Natural killer cell (primary cell): ENCODE measurements around the gene PLA2G4A. TPM values are rescaled to one million over a fixed set of nuclear protein-coding genes. Genes with fewer than 3 reads are reported as not detected.
A peak's percentile ranks its signal among the peaks of the same experiment; 100 is the strongest.

ENCODE experiments used
- ATAC-seq, 3 donors: fragments of 150-1000 bp in 2 of 3; fragments of 200-7000 bp in 1 of 3; cut with Tn5 transposase; 1 replicate in 1 of 3; 2 replicates in 2 of 3; pipeline ENCODE4 v1.10.0; 2021; ENCODE audit warnings: mild to moderate bottlenecking in 2 of 3, moderate library complexity in 2 of 3
- DNase-seq, 2 donors: peaks; one replicate each; pipeline versions ENCODE4 v3.0.0 to v3.0.0-alpha.2; 2013 to 2021; ENCODE audit warnings: mixed read lengths in 1 of 2
- H3K27ac ChIP-seq: one replicate; pipeline ENCODE4 v1.5.1; 2013; ENCODE audit warnings: mild to moderate bottlenecking, low read length
- H3K27me3 ChIP-seq: one replicate; pipeline ENCODE4 v1.6.1; 2013; ENCODE audit warnings: low read length; ENCODE audit not compliant: control insufficient read depth, insufficient read depth
- H3K36me3 ChIP-seq: one replicate; pipeline ENCODE4 v1.6.1; 2013; ENCODE audit warnings: low read length; ENCODE audit not compliant: control insufficient read depth, insufficient read depth
- H3K4me1 ChIP-seq: one replicate; pipeline ENCODE4 v1.6.1; 2013; ENCODE audit warnings: low read length; ENCODE audit not compliant: control insufficient read depth, insufficient read depth
- H3K4me3 ChIP-seq: one replicate; pipeline ENCODE4 v1.5.1; 2013; ENCODE audit warnings: low read length
- H3K9me3 ChIP-seq: one replicate; pipeline ENCODE4 v1.6.1; 2013; ENCODE audit warnings: low read length; ENCODE audit not compliant: control insufficient read depth, insufficient read depth
- H3K27ac Mint-ChIP-seq, 2 donors: one replicate each; pipeline ENCODE4 v1.8.0; 2022; ENCODE audit warnings: mild to moderate bottlenecking in 2 of 2, mixed read lengths in 2 of 2, moderate library complexity in 1 of 2
- H3K27me3 Mint-ChIP-seq, 2 donors: one replicate each; pipeline ENCODE4 v1.8.0; 2022; ENCODE audit warnings: low read depth in 2 of 2, mixed read lengths in 2 of 2
- H3K36me3 Mint-ChIP-seq: one replicate; pipeline ENCODE4 v1.8.0; 2022; ENCODE audit warnings: mixed read lengths
- H3K4me1 Mint-ChIP-seq, 2 donors: one replicate each; pipeline ENCODE4 v1.8.0; 2022; ENCODE audit warnings: mixed read lengths in 2 of 2
- H3K4me3 Mint-ChIP-seq: one replicate; pipeline ENCODE4 v1.8.0; 2022; ENCODE audit warnings: mild to moderate bottlenecking, moderate library complexity, mixed read lengths
- H3K9me3 Mint-ChIP-seq, 2 donors: one replicate each; pipeline ENCODE4 v1.8.0; 2022; ENCODE audit warnings: mixed read lengths in 2 of 2
- CTCF ChIP-seq: fragments of 200-600 bp; IDR thresholded peaks from one replicate; pipeline ENCODE4 v1.8.0; 2022; ENCODE audit warnings: antibody characterized with exemption
- WGBS: methylation state at CpG from one replicate; pipeline ENCODE4 v1.1.7; 2013; ENCODE audit warnings: missing lambda C conversion rate; ENCODE audit not compliant: insufficient coverage; 5-methylcytosine and 5-hydroxymethylcytosine counted together
- intact Hi-C: fragments of 100-400 bp; cut with micrococcal nuclease; formaldehyde crosslinking; loops from one replicate; pipeline ENCODE4 v1.14.2; 2022
- total RNA-seq, 4 donors: library from RNA; stranded (reverse); fragments of 120-200 nt in 1 of 4; gene quantifications; one replicate each; pipeline versions ENCODE4 v1.2.3 to v1.2.4, GENCODE V29; 2013 to 2022

The PLA2G4A gene
- 1 to 10 TPM in 1 of 3 donors, under 1 TPM in 2; 0.33 to 1.3 (median 0.45) TPM for total RNA-seq
- 2.3 TPM for total RNA-seq (2013)

- ATAC-seq (peak; percentile 68 to 82 (median 76)), DNase-seq (peak in 1 of 2 donors; percentile 18)
- Mint-ChIP-seq H3K27me3 (peaks cover 7 to 16% of the 10 kb centered on the region in 2 donors), H3K9me3 (no peaks in the 10 kb centered on the region), H3K27ac (peak within 1 kb of the TSS; percentile 36 to 79), H3K4me3 (peak within 1 kb of the TSS; percentile 95), H3K4me1 (peaks cover 19% of the 10 kb centered on the region in 2 donors), H3K36me3 (no peaks in the 10 kb centered on the region)
- intact Hi-C loops: no loop called here
- Histone ChIP-seq H3K4me1 (peaks cover 2% of the 10 kb centered on the region), H3K27ac (no peak within 1 kb of the TSS), H3K4me3 (peak within 1 kb of the TSS; percentile 49), H3K9me3 (no peaks in the 10 kb centered on the region), H3K36me3 (no peaks in the 10 kb centered on the region), H3K27me3 (no peaks in the 10 kb centered on the region)
- WGBS: under 1% methylated on average over 12 of the region's 17 CpGs
- no peak for TF ChIP-seq CTCF
Observed at GRCh38 chr1:186828611-186829454, at the start of gene PLA2G4A. PLA2G4A (plus strand) TSS chr1:186828949; CDS start chr1:186854355, 25,406 bp downstream.

GRCh38 chr1:186780076-186780475 lies 48.7 kb upstream of the PLA2G4A start:
- ATAC-seq: no peak
- Mint-ChIP-seq H3K36me3 (no peaks in the 10 kb centered on the region), H3K9me3 (peaks cover 0 to 5% of the 10 kb centered on the region in 2 donors), H3K4me1 (peaks cover 0 to 5% of the 10 kb centered on the region in 2 donors), H3K27me3 (peaks cover 0 to 3% of the 10 kb centered on the region in 2 donors), H3K27ac (no peak overlapping the region), H3K4me3 (no peak overlapping the region)
- Histone ChIP-seq H3K27me3 (no peaks in the 10 kb centered on the region), H3K4me1 (no peaks in the 10 kb centered on the region), H3K9me3 (no peaks in the 10 kb centered on the region), H3K36me3 (no peaks in the 10 kb centered on the region), H3K4me3 (no peak overlapping the region), H3K27ac (no peak overlapping the region)
- no peak for DNase-seq
- no peak for TF ChIP-seq CTCF
- intact Hi-C loops: no loop called here

GRCh38 chr1:186781730-186782129 lies 47.0 kb upstream of the PLA2G4A start:
- Mint-ChIP-seq H3K9me3 (peaks cover 0 to 5% of the 10 kb centered on the region in 2 donors), H3K27ac (no peak overlapping the region), H3K4me1 (no peaks in the 10 kb centered on the region), H3K36me3 (no peaks in the 10 kb centered on the region), H3K4me3 (no peak overlapping the region), H3K27me3 (peaks cover 0 to 3% of the 10 kb centered on the region in 2 donors)
- no peak for TF ChIP-seq CTCF
- Histone ChIP-seq H3K4me3 (no peak overlapping the region), H3K27ac (no peak overlapping the region), H3K4me1 (no peaks in the 10 kb centered on the region), H3K36me3 (no peaks in the 10 kb centered on the region), H3K9me3 (no peaks in the 10 kb centered on the region), H3K27me3 (no peaks in the 10 kb centered on the region)
- WGBS: 93% methylated on average over 6 of the region's 6 CpGs
- ATAC-seq: no peak
- intact Hi-C loops: no loop called here
- DNase-seq: no peak
